OCI-LY7 (cell line): ENCODE results near the gene ARHGAP6. TPM values are rescaled to one million over a fixed set of nuclear protein-coding genes. Genes with fewer than 3 reads are reported as not detected.

Source experiments
- BruUV-seq: library from RNA; stranded (reverse); fragments of 400-500 nt; replicated peaks from 2 replicates; lab custom pipeline; 2021; lab: Mats Ljungman, UMichigan
- CTCF ChIA-PET: fragments of 300-600 bp; sonication (Branson Sonifier 250); formaldehyde crosslinking; loops from one replicate; lab custom pipeline; 2022; ENCODE audit warnings: antibody characterized with exemption; ENCODE audit not compliant: unreplicated experiment; lab: Charles Lee
- POLR2A ChIA-PET: fragments of 300-600 bp; sonication (Branson Sonifier 250); formaldehyde crosslinking; loops from one replicate; lab custom pipeline; 2022; ENCODE audit warnings: antibody characterized with exemption; lab: Charles Lee
- DNase-seq: peaks from one replicate; pipeline ENCODE4 v3.0.0-alpha.2; 2015; ENCODE audit warnings: low spot score
- H2AFZ ChIP-seq: fragments of 200-600 bp; sonication (generic), shearing (Covaris generic); 2 replicates; pipeline ENCODE4 v1.6.1; 2014; ENCODE audit warnings: mild to moderate bottlenecking, antibody characterized with exemption, low read length, moderate library complexity
- H3K27ac ChIP-seq: fragments of 200-600 bp; sonication (generic); 2 replicates; pipeline ENCODE4 v1.5.1; 2014; ENCODE audit warnings: mixed run types, low read depth, mild to moderate bottlenecking, moderate library complexity, low read length, inconsistent platforms; ENCODE audit not compliant: poor library complexity, severe bottlenecking
- H3K36me3 ChIP-seq: fragments of 200-600 bp; sonication (generic); 2 replicates; pipeline ENCODE4 v1.6.1; 2014; ENCODE audit warnings: mild to moderate bottlenecking, antibody characterized with exemption, low read length, moderate library complexity, mixed read lengths; ENCODE audit not compliant: insufficient read depth
- H3K4me1 ChIP-seq: fragments of 200-600 bp; sonication (generic); 2 replicates; pipeline ENCODE4 v1.5.1; 2014; ENCODE audit warnings: mild to moderate bottlenecking, low read length; ENCODE audit not compliant: insufficient read depth, poor library complexity, severe bottlenecking
- H3K4me2 ChIP-seq: fragments of 200-600 bp; sonication (generic); 2 replicates; pipeline ENCODE4 v1.6.1; 2014; ENCODE audit warnings: mild to moderate bottlenecking, low read length
- H3K4me3 ChIP-seq: fragments of 200-600 bp; sonication (generic); 2 replicates; pipeline ENCODE4 v1.5.1; 2014; ENCODE audit warnings: mild to moderate bottlenecking, low read depth, low read length; ENCODE audit not compliant: poor library complexity, severe bottlenecking
- H3K79me2 ChIP-seq: fragments of 200-600 bp; sonication (generic); 2 replicates; pipeline ENCODE4 v1.6.1; 2016; ENCODE audit warnings: low read depth, mild to moderate bottlenecking, low read length, moderate library complexity, mixed read lengths; ENCODE audit not compliant: insufficient read depth
- H3K9me2 ChIP-seq: fragments of 200-600 bp; sonication (generic); 2 replicates; pipeline ENCODE4 v1.6.1; 2016; ENCODE audit warnings: mild to moderate bottlenecking, low read length, mixed read lengths; ENCODE audit not compliant: insufficient read depth
- H3K9me3 ChIP-seq: fragments of 200-600 bp; sonication (generic); 2 replicates; pipeline ENCODE4 v1.6.1; 2014; ENCODE audit warnings: mild to moderate bottlenecking, mixed run types, low read length, mixed read lengths
- H4K20me1 ChIP-seq: fragments of 200-600 bp; sonication (generic); 2 replicates; pipeline ENCODE4 v1.6.1; 2014; ENCODE audit warnings: mild to moderate bottlenecking, antibody characterized with exemption, low read length, moderate library complexity, mixed read lengths; ENCODE audit not compliant: insufficient read depth
- CTCF ChIP-seq: fragments of 200-600 bp; sonication (generic); conservative IDR thresholded peaks from 2 replicates; pipeline ENCODE4 v1.5.1; 2014; ENCODE audit warnings: mild to moderate bottlenecking, antibody characterized with exemption, low read length, moderate library complexity, mixed read lengths
- EZH2phosphoT487 ChIP-seq: fragments of 200-600 bp; sonication (generic); IDR thresholded peaks from 2 replicates; pipeline ENCODE4 v1.6.1; 2018; ENCODE audit warnings: low read depth, borderline replicate concordance, mild to moderate bottlenecking, mixed run types, antibody characterized with exemption, low read length, moderate library complexity, mixed read lengths
- intact Hi-C: fragments of 100-400 bp; cut with micrococcal nuclease; formaldehyde crosslinking; loops from one replicate; pipeline ENCODE4 v1.10.0; 2022; ENCODE audit not compliant: unreplicated experiment
- total RNA-seq, 2 experiments: library from RNA; depleted of rRNA in 1 of 2; stranded (reverse); fragments of >200 nt in 1 of 2; shearing (Covaris generic) in 1 of 2; gene quantifications; 2 replicates each; pipeline ENCODE4 v1.2.3, GENCODE V29; 2014 to 2022

ARHGAP6 gene
- total RNA-seq, 2 experiments from 2014 or later = not detected

GRCh38 chrX:11540532-11541377, 125.0 kb downstream of the ARHGAP6 start:
- H3K4me2 ChIP-seq = no peak overlapping the region
- ChIA-PET POLR2A (interaction anchor here (0.6 kb wide), 1 partner anchor 114 kb away, joined by 3 read pairs; no protein-coding TSS in a partner anchor), CTCF (no interaction called here)
- intact Hi-C loops = no loop called here
- DNase-seq = no peak
- no peaks in the 10 kb centered on the region for H4K20me1 ChIP-seq
- no peak overlapping the region for H3K27ac ChIP-seq
- no peaks in the 10 kb centered on the region for H3K9me3 ChIP-seq
- no peaks in the 10 kb centered on the region for H3K79me2 ChIP-seq
- no peak overlapping the region for H3K4me3 ChIP-seq
- H3K4me1 ChIP-seq = no peaks in the 10 kb centered on the region
- no peaks in the 10 kb centered on the region for H3K9me2 ChIP-seq
- no peaks in the 10 kb centered on the region for H3K36me3 ChIP-seq
- no peak for TF ChIP-seq CTCF
- no peak overlapping the region for H2AFZ ChIP-seq
- BruUV-seq = no TSS peak

DNA sequence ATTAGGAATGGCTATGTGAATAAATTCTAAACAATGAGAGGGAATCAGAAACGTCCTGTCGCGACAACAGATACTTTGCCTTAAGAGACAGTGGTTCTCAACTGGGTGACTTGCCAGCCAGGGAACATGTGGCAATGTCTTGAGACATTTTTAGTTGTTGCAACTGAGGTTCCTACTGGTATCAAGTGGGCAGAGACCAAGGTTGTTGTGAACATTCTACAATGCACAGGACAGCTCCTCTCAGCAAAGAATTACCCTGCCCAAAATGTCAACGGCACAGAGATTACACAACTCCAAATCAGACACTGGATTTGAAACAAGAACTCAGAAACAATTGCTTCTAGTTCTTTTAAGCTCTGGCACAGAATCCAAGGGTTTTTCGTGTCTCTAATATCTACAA, 128.6 kb downstream of the ARHGAP6 start:
- Histone ChIP-seq H2AFZ (no peak overlapping the region), H3K4me3 (no peak overlapping the region), H3K27ac (no peak overlapping the region), H3K9me3 (no peaks in the 10 kb centered on the region), H3K4me1 (peaks cover 6% of the 10 kb centered on the region), H4K20me1 (no peaks in the 10 kb centered on the region), H3K79me2 (no peaks in the 10 kb centered on the region), H3K36me3 (no peaks in the 10 kb centered on the region), H3K4me2 (no peak overlapping the region), H3K9me2 (no peaks in the 10 kb centered on the region)
- no TSS peak for BruUV-seq
- intact Hi-C loops = loop anchor here (10.0 kb wide), 1 partner anchor 368 kb away; no protein-coding TSS in a partner anchor
- DNase-seq = no peak
- ChIA-PET CTCF (no interaction called here), POLR2A (interaction anchor here (0.6 kb wide), 1 partner anchor 279 kb away, joined by 3 read pairs; no protein-coding TSS in a partner anchor)
- TF ChIP-seq CTCF (no peak), EZH2phosphoT487 (no peak)
